ENCODE results near the gene CENPB.

CENPB gene

DNA sequence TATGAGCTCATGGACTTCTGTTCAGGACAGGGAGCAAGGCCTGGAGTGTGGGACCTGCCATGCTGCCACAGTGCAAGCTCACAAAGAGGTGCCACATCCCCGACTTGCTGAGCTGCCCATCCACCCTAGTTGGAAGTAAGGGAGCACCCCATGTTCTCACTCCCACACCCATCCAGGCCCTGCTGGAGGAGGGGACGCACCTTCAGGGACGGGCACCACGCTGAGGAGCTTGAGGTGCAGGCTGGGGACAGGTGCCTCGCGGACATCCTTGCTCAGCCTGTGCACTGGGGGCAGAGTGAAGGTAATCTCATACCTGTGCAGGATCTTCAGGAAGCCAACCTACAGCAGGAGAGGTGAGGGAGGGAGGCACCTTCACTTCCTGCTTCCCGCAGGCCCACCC is 31.3 kb downstream of the CENPB start:
- Histone ChIP-seq H3K9me3 (ENCODE audit: low read length) (no peaks in the 10 kb centered on the region), H3K4me1 (ENCODE audit: insufficient read depth, low read length, severe bottlenecking) (no peaks in the 10 kb centered on the region), H3K27ac (ENCODE audit: low read depth, low read length, poor library complexity, severe bottlenecking) (no peak overlapping the region), H3F3A (ENCODE audit: insufficient read depth, low read length) (no peaks in the 10 kb centered on the region), H3K36me3 (ENCODE audit: insufficient read depth, low read length) (peaks cover 17% of the 10 kb centered on the region), H4K20me1 (ENCODE audit: insufficient read depth, low read length) (no peaks in the 10 kb centered on the region), H3K27me3 (ENCODE audit: insufficient read depth, low read length) (no peaks in the 10 kb centered on the region), H3K9me2 (ENCODE audit: low read depth, low read length) (no peaks in the 10 kb centered on the region), H2AFZ (ENCODE audit: low read length) (no peak overlapping the region), H3K9ac (ENCODE audit: low read length) (no peak overlapping the region), H3K79me2 (ENCODE audit: insufficient read depth, low read length) (no peaks in the 10 kb centered on the region), H3K4me2 (ENCODE audit: low read length) (no peak overlapping the region), H3K4me3 (ENCODE audit: low read depth, low read length, poor library complexity, severe bottlenecking) (no peak overlapping the region)
- TF ChIP-seq, protein P1, sequence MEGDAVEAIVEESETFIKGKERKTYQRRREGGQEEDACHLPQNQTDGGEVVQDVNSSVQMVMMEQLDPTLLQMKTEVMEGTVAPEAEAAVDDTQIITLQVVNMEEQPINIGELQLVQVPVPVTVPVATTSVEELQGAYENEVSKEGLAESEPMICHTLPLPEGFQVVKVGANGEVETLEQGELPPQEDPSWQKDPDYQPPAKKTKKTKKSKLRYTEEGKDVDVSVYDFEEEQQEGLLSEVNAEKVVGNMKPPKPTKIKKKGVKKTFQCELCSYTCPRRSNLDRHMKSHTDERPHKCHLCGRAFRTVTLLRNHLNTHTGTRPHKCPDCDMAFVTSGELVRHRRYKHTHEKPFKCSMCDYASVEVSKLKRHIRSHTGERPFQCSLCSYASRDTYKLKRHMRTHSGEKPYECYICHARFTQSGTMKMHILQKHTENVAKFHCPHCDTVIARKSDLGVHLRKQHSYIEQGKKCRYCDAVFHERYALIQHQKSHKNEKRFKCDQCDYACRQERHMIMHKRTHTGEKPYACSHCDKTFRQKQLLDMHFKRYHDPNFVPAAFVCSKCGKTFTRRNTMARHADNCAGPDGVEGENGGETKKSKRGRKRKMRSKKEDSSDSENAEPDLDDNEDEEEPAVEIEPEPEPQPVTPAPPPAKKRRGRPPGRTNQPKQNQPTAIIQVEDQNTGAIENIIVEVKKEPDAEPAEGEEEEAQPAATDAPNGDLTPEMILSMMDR (IDR thresholded peaks at IDR 0.05; ENCODE audit: low read length) = no peak
- TF ChIP-seq EZH2 (IDR thresholded peaks at IDR 0.05; ENCODE audit: borderline replicate concordance, low read length) = no peak

DNA sequence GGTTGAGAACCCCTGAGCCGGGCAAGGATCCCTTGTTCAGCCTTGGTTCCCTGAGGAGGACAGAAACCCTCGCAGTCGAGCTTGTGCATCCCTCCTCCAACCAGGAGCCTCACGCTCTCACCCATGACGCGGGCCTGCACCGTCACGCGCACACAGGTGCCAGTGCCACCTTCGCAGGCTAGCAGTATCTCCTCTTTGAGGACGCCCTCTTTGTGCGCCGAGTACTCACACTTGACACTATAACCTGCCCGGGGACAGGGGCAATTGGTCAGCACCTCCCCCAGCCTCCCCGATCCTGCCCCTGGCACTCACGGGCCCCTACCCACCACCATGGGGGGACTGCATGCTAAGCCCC is 32.3 kb downstream of the CENPB start:
- TF ChIP-seq, protein P1 (IDR thresholded peaks at IDR 0.05; ENCODE audit: low read length) = no peak
- no peak for TF ChIP-seq EZH2 (IDR thresholded peaks at IDR 0.05; ENCODE audit: borderline replicate concordance, low read length)
- Histone ChIP-seq H3K36me3 (ENCODE audit: insufficient read depth, low read length) (peaks cover 17% of the 10 kb centered on the region), H3K79me2 (ENCODE audit: insufficient read depth, low read length) (no peaks in the 10 kb centered on the region), H3K27ac (ENCODE audit: low read depth, low read length, poor library complexity, severe bottlenecking) (no peak overlapping the region), H3K4me1 (ENCODE audit: insufficient read depth, low read length, severe bottlenecking) (no peaks in the 10 kb centered on the region), H3F3A (ENCODE audit: insufficient read depth, low read length) (no peaks in the 10 kb centered on the region), H3K9ac (ENCODE audit: low read length) (no peak overlapping the region), H3K9me2 (ENCODE audit: low read depth, low read length) (no peaks in the 10 kb centered on the region), H4K20me1 (ENCODE audit: insufficient read depth, low read length) (no peaks in the 10 kb centered on the region), H3K9me3 (ENCODE audit: low read length) (no peaks in the 10 kb centered on the region), H3K27me3 (ENCODE audit: insufficient read depth, low read length) (no peaks in the 10 kb centered on the region), H2AFZ (ENCODE audit: low read length) (no peak overlapping the region), H3K4me2 (ENCODE audit: low read length) (no peak overlapping the region), H3K4me3 (ENCODE audit: low read depth, low read length, poor library complexity, severe bottlenecking) (no peak overlapping the region)

DNA sequence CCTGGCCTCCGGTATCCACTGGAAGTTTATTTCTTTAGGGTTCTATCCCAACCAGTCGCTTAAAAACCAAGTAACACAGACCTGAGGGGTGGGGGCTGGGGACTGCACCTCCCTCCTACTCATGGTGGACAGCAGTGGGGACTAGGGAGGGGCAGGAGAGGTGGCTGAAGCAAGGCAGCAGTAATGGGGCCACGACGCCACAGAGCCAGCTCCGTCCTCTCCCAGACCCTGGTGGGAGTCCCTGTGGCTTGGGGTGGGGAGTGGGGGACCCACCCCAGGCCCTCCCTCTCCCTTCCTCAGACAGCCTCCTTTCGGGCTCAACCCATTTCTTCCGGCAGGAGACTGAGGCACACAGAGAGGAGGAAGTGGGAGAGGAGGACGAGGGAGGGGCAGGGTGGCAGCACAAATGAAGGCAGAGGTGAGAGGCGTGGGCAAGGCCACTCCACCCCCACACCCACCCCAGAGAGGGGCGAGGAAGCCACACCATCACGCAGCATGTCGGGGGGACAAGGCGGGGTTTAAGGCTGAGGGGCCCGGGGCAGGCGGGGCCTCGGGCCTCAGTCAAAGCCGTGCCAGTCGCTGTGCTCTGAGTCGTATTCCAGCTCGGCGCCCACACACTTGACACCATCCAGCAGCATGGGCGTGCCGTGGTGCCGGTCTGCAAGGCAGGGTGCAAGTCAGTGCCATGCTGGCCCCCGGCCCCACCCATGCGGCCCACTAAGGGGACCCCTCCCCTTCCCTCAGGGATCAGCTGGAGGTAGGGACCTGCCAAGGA is 32.9 kb downstream of the CENPB start:
- H3K9ac ChIP-seq (ENCODE audit: low read length) = no peak overlapping the region
- H3K4me3 ChIP-seq (ENCODE audit: low read depth, low read length, poor library complexity, severe bottlenecking) = no peak overlapping the region
- H2AFZ ChIP-seq (ENCODE audit: low read length) = no peak overlapping the region
- H3K4me1 ChIP-seq (ENCODE audit: insufficient read depth, low read length, severe bottlenecking) = no peaks in the 10 kb centered on the region
- no peaks in the 10 kb centered on the region for H4K20me1 ChIP-seq (ENCODE audit: insufficient read depth, low read length)
- no peak overlapping the region for H3K27ac ChIP-seq (ENCODE audit: low read depth, low read length, poor library complexity, severe bottlenecking)
- H3F3A ChIP-seq (ENCODE audit: insufficient read depth, low read length) = no peaks in the 10 kb centered on the region
- peaks cover 17% of the 10 kb centered on the region for H3K36me3 ChIP-seq (ENCODE audit: insufficient read depth, low read length)
- no peaks in the 10 kb centered on the region for H3K9me2 ChIP-seq (ENCODE audit: low read depth, low read length)
- no peaks in the 10 kb centered on the region for H3K27me3 ChIP-seq (ENCODE audit: insufficient read depth, low read length)
- H3K79me2 ChIP-seq (ENCODE audit: insufficient read depth, low read length) = no peaks in the 10 kb centered on the region
- H3K4me2 ChIP-seq (ENCODE audit: low read length) = no peak overlapping the region
- H3K9me3 ChIP-seq (ENCODE audit: low read length) = no peaks in the 10 kb centered on the region
- TF ChIP-seq, protein P1 (IDR thresholded peaks at IDR 0.05; ENCODE audit: low read length) = no peak
- TF ChIP-seq EZH2 (IDR thresholded peaks at IDR 0.05; ENCODE audit: borderline replicate concordance, low read length) = no peak
